ENCODE measurements around the gene REXO5.
"Not testable (repeated sequence)": the region's sequence is repeated elsewhere in the genome, so short reads cannot be mapped to it uniquely, and the experiment has no call there.

REXO5 gene, protein sequence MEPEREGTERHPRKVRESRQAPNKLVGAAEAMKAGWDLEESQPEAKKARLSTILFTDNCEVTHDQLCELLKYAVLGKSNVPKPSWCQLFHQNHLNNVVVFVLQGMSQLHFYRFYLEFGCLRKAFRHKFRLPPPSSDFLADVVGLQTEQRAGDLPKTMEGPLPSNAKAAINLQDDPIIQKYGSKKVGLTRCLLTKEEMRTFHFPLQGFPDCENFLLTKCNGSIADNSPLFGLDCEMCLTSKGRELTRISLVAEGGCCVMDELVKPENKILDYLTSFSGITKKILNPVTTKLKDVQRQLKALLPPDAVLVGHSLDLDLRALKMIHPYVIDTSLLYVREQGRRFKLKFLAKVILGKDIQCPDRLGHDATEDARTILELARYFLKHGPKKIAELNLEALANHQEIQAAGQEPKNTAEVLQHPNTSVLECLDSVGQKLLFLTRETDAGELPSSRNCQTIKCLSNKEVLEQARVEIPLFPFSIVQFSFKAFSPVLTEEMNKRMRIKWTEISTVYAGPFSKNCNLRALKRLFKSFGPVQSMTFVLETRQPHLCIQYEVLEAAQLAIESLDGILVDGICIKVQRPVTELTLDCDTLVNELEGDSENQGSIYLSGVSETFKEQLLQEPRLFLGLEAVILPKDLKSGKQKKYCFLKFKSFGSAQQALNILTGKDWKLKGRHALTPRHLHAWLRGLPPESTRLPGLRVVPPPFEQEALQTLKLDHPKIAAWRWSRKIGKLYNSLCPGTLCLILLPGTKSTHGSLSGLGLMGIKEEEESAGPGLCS

DNA sequence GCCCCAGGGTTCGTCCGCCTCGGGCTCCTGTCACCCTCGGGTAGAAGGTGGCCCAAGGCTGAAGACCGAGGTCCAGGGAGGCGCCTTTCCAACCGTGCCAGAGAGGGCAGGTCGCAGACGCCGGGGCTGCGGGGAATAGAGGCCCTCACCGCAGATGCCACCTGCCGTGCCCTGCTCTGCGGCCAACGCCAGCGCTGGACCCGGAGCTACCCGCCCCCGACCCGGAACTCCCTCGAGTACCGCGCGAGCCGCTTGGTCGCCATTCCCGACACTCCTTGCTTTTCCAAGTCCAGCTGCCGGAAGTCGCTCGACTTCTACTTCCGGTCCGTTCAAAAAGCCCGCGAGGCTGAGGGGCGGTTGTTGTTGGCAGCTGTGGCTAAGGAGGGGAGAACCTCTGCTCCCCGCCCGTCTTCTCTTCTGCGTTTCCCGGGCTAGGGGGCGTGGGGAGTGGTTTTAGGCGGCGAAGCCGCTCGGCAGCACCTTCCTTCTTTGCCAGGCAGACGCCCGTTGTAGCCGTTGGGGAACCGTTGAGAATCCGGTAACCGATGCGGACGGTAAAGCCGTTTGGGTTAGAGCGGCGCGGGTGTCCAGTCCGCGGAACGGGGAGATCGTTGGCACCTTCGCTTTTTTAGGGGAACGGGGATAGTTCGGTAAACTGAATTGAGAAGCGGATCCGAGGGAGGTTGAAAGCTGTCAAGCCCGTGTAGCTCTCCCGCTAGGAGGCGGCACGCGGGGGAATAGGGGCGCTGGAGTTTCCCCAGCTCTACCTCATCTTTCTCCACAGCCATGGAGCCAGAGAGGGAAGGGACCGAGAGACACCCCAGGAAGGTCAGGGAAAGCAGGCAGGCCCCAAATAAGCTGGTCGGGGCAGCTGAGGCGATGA, at the start of gene REXO5, which contains the start of gene ERI2:
Gene REXO5 (plus strand): TSS at position 360 of the 883 bp plus-strand sequence. CDS start 427 bp downstream, at position 787.
Gene ERI2 (minus strand): TSS at position 305 of the 883 bp plus-strand sequence. CDS start 42 bp downstream, at position 263.
- Histone ChIP-seq H3K9me3 (ENCODE audit: insufficient read depth, low read depth, low read length) (no peaks in the 10 kb centered on the region), H3K4me3 (ENCODE audit: low read length) (peak within 1 kb of the TSS; percentile 98), H3K27me3 (ENCODE audit: insufficient read depth, low read length) (no peaks in the 10 kb centered on the region), H3K4me1 (ENCODE audit: insufficient read depth, low read length) (no peaks in the 10 kb centered on the region), H3K27ac (ENCODE audit: low read length) (peak within 1 kb of the TSS; percentile 27), H3K36me3 (ENCODE audit: insufficient read depth, low read depth, low read length) (peaks cover 1% of the 10 kb centered on the region), H3K9ac (ENCODE audit: low read depth, low read length) (peak within 1 kb of the TSS; percentile 98)

DNA sequence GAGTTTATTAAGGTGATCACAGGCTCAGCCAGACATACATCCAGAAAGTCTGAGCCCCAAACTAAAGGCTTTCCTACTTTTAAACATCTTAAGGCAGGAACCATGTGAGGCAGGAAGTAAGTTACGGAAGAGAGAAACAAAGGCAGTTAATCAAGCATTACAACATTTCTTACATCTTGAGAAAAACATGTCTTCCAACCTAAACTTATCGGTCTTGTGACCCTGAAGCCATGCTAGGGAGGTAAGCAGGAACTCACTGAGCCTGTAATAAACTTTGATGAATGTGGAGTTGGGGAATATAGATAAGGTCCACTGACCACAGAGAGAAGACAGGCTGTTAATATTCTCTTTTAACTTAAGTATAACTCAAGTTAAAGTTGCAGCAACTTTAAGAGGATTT, 46.0 kb upstream of the REXO5 start:
- Histone ChIP-seq H3K4me1 (ENCODE audit: insufficient read depth, low read length) (no peaks in the 10 kb centered on the region), H3K4me3 (ENCODE audit: low read length) (no peak overlapping the region), H3K9ac (ENCODE audit: low read depth, low read length) (no peak overlapping the region), H3K27ac (ENCODE audit: low read length) (no peak overlapping the region), H3K36me3 (ENCODE audit: insufficient read depth, low read depth, low read length) (no peaks in the 10 kb centered on the region), H3K27me3 (ENCODE audit: insufficient read depth, low read length) (no peaks in the 10 kb centered on the region), H3K9me3 (ENCODE audit: insufficient read depth, low read depth, low read length) (0 out of 2 replicates have a peak, but pooled peaks cover 3% of the 10 kb centered on the region)

DNA sequence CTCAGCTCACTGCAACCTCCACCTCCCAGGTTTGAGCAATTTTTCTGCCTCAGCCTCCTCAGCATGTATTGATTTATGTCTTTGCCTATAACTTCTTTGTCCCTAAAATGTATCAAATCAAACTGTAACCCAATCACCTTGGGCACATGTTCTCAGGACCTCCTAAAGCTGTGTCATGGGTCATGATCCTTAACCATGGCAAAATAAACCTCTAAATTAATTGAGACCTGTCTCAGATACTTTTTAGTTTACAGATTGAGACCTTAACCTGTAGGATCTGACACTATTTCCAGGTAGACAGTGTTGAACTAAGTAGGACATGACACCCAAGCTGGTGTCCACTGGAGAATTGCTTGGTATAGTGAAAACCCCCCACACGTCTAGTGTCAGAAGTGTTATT, 45.2 kb upstream of the REXO5 start:
- H3K4me3 ChIP-seq (ENCODE audit: low read length): no peak overlapping the region
- H3K9me3 ChIP-seq (ENCODE audit: insufficient read depth, low read depth, low read length): 0 out of 2 replicates have a peak, but pooled peaks cover 3% of the 10 kb centered on the region
- no peak overlapping the region for H3K9ac ChIP-seq (ENCODE audit: low read depth, low read length)
- H3K27me3 ChIP-seq (ENCODE audit: insufficient read depth, low read length): no peaks in the 10 kb centered on the region
- no peak overlapping the region for H3K27ac ChIP-seq (ENCODE audit: low read length)
- H3K4me1 ChIP-seq (ENCODE audit: insufficient read depth, low read length): no peaks in the 10 kb centered on the region
- H3K36me3 ChIP-seq (ENCODE audit: insufficient read depth, low read depth, low read length): no peaks in the 10 kb centered on the region

DNA sequence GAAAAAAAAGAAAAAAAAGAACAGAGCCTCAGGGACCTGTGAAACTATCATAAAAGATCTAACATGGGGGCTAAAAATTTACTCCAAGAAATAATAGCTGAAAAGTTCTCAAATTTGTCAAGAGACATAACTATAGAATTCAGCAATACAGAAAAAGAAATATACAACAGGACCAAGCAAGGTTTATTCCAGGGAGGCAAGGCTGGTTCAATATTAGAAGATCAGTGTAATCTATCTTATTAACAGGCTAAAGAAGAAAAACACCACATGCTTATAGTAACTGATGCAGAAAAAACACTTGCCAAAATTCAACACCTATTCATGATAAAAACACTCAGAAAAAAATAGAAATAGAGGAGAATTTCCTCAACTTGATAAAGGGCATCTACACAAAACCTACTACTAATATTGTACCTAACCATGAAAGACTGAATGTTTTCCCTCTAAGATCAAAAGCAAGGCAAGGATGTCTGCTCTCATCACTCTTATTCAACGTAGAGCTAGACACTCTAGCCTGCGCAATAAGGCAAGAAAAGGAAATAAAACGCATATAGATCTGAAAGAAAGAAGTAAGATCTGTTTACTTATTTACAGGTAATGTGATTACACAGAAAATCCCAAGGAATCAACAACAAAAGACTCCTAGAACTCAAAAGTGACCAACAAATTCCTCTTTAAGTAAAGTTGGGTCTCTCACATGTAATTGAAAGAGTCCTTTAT, 43.8 kb upstream of the REXO5 start:
- no peaks in the 10 kb centered on the region for H3K27me3 ChIP-seq (ENCODE audit: insufficient read depth, low read length)
- no peak overlapping the region for H3K9ac ChIP-seq (ENCODE audit: low read depth, low read length)
- 0 out of 2 replicates have a peak, but pooled peaks cover 3% of the 10 kb centered on the region for H3K9me3 ChIP-seq (ENCODE audit: insufficient read depth, low read depth, low read length)
- no peak overlapping the region for H3K4me3 ChIP-seq (ENCODE audit: low read length)
- H3K4me1 ChIP-seq (ENCODE audit: insufficient read depth, low read length): no peaks in the 10 kb centered on the region
- H3K27ac ChIP-seq (ENCODE audit: low read length): no peak overlapping the region
- no peaks in the 10 kb centered on the region for H3K36me3 ChIP-seq (ENCODE audit: insufficient read depth, low read depth, low read length)

DNA sequence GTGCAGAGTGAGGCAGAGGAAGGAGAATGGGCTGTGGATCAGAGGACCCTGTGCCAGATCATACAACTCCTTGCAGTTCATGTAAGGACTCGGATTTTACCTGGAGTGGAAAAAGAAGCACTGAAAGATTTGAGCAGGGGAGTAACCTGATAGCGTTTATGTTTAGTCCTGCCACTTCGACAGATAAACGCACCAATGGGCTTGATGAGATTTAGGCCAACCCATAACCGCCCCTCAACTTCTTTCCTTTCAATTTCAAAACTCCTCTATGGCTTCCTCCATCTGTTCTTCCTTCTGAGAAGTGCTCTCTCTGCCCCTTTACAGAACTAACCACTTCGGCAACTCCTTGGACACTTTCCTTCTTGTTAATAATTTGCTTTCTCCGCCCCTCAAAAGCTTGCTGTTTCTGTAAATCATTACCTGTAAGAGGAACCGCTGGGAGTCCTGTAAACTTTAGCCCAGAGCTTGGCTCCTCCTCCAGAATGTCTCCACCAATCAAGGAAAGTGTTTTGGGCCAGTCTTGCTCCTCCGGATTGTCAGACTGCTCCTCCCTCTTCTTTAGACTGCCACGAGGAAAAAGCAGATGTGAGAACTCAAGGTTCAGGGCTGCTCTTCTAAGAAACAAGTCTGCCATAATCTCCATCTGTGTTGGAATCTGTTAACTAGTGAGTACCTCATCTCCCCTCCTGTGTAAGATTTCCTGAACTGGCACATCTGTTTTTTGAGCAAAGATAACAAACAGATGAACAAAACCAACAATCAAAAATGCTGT, 42.7 kb upstream of the REXO5 start, which contains the start of gene ACSM3:
Gene ACSM3 (plus strand): TSS at position 554 of the 772 bp plus-strand sequence. CDS start 6,021 bp downstream, outside the sequence.
- H3K4me3 ChIP-seq (ENCODE audit: low read length): peak within 1 kb of the TSS; percentile 71
- H3K4me1 ChIP-seq (ENCODE audit: insufficient read depth, low read length): no peaks in the 10 kb centered on the region
- H3K9ac ChIP-seq (ENCODE audit: low read depth, low read length): peak within 1 kb of the TSS; percentile 38; the same call in 1 of the 2 replicates
- H3K9me3 ChIP-seq (ENCODE audit: insufficient read depth, low read depth, low read length): 0 out of 2 replicates have a peak, but pooled peaks cover 3% of the 10 kb centered on the region
- no peaks in the 10 kb centered on the region for H3K36me3 ChIP-seq (ENCODE audit: insufficient read depth, low read depth, low read length)
- no peaks in the 10 kb centered on the region for H3K27me3 ChIP-seq (ENCODE audit: insufficient read depth, low read length)
- no peak within 1 kb of the TSS for H3K27ac ChIP-seq (ENCODE audit: low read length)

DNA sequence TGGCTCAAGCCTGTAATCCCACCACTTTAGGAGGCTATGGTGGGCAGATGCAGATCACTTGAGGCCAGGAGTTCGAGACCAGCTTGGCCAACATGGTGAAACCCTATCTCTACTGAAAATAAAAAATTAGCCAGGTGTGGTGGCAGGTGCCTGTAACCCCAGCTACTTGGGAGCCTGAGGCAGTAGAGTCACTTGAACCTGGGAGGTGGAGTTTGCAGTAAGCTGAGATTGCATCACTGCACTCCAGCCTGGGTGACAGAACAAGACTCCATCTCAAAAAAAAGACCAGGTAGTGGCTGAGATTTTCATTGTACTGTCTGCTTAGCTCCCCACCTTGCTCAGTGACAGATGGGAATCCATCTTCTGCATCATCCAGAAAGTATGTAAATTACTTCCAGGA, 41.9 kb upstream of the REXO5 start:
- not testable (repeated sequence) for H3K9ac ChIP-seq (ENCODE audit: low read depth, low read length); H3K36me3 ChIP-seq (ENCODE audit: insufficient read depth, low read depth, low read length)

DNA sequence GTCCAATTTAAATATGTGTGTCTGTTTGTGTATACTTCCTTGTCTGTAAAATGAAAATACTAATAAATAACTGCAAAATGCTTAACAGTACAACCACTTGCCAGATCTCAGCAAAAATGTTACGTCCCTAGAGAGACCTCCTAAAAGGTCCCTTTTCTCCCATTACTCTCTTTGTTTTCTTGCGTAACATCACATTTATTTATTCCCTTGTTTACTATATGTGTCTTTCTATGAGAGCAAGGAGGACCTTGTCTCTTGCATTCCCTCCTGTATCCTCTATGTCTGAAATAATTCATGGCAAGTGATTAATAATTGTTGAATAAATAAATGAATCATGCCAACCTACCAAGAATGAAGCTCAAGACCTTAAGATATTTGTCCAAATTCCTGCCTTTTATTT, 40.6 kb upstream of the REXO5 start:
- Histone ChIP-seq H3K9me3 (ENCODE audit: insufficient read depth, low read depth, low read length) (0 out of 2 replicates have a peak, but pooled peaks cover 3% of the 10 kb centered on the region), H3K36me3 (ENCODE audit: insufficient read depth, low read depth, low read length) (no peaks in the 10 kb centered on the region), H3K4me1 (ENCODE audit: insufficient read depth, low read length) (no peaks in the 10 kb centered on the region), H3K27ac (ENCODE audit: low read length) (no peak overlapping the region), H3K9ac (ENCODE audit: low read depth, low read length) (no peak overlapping the region), H3K27me3 (ENCODE audit: insufficient read depth, low read length) (no peaks in the 10 kb centered on the region), H3K4me3 (ENCODE audit: low read length) (no peak overlapping the region)

More for the DNA sequence above, 41.9 kb upstream of the REXO5 start:
- not testable (repeated sequence) for H3K4me1 ChIP-seq (ENCODE audit: insufficient read depth, low read length); H3K9me3 ChIP-seq (ENCODE audit: insufficient read depth, low read depth, low read length); H3K27ac ChIP-seq (ENCODE audit: low read length); H3K27me3 ChIP-seq (ENCODE audit: insufficient read depth, low read length); H3K4me3 ChIP-seq (ENCODE audit: low read length)

DNA sequence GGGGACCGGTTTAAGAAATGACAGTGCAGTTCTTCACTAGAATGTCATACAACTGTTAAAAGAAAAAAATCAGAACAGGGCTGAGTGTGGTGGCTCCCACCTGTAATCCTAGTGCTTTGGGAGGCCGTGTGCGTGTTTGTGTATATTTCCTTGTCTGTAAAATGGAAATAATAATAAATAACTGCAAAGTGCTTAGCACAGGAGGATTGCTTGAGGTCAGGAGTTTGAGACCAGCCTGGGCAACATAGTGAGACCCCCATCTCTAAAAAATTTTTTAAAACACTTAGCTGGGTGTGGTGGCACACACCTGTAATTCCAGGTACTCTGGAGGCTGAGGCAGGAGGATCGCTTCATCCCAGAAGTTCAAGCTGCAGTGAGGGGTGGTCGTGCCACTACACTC, 40.0 kb upstream of the REXO5 start:
- Histone ChIP-seq H3K27me3 (ENCODE audit: insufficient read depth, low read length) (no peaks in the 10 kb centered on the region), H3K4me3 (ENCODE audit: low read length) (no peak overlapping the region), H3K9ac (ENCODE audit: low read depth, low read length) (no peak overlapping the region), H3K36me3 (ENCODE audit: insufficient read depth, low read depth, low read length) (no peaks in the 10 kb centered on the region), H3K9me3 (ENCODE audit: insufficient read depth, low read depth, low read length) (0 out of 2 replicates have a peak, but pooled peaks cover 3% of the 10 kb centered on the region), H3K4me1 (ENCODE audit: insufficient read depth, low read length) (no peaks in the 10 kb centered on the region), H3K27ac (ENCODE audit: low read length) (no peak overlapping the region)

DNA sequence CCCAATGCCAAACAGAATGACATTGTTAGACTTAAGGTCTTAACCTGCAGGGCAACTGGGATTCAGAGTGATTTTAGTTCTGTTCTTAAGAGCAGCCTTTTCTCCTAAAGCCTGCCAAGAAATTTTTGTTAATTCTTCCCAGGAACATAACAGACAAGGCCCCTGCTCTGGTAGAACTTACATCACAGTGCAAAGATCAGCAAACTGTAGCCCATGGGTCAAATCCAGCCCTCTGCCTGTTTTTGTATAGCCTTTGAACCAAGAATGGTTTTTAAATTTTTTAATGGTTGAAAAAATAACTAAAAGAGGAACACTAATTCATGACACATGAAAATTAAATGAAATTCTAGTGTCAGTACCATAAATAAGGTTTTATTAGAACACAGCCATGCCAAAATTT, 38.8 kb upstream of the REXO5 start:
- Histone ChIP-seq H3K27ac (ENCODE audit: low read length) (no peak overlapping the region), H3K9me3 (ENCODE audit: insufficient read depth, low read depth, low read length) (0 out of 2 replicates have a peak, but pooled peaks cover under 1% of the 10 kb centered on the region), H3K4me1 (ENCODE audit: insufficient read depth, low read length) (no peaks in the 10 kb centered on the region), H3K4me3 (ENCODE audit: low read length) (no peak overlapping the region), H3K27me3 (ENCODE audit: insufficient read depth, low read length) (no peaks in the 10 kb centered on the region), H3K36me3 (ENCODE audit: insufficient read depth, low read depth, low read length) (no peaks in the 10 kb centered on the region), H3K9ac (ENCODE audit: low read depth, low read length) (no peak overlapping the region)

DNA sequence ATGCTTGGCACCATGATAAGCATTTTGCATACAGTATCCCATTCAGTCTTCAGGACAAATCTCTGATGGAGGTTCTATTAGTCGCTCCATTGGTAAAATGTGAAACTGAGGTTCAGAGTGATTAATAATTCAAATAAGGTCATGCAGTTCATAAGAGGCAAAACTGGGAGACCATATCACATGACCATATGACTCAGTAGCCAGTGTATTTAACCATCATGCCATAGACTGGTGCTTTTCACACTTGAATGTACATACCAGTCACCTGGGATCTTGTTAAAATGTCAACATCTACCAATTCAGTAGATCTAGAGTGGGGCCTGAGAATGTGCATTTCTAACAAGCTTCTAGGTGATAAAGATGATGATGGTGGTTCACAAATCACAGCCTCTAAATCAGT, 38.2 kb upstream of the REXO5 start:
- no peaks in the 10 kb centered on the region for H3K4me1 ChIP-seq (ENCODE audit: insufficient read depth, low read length)
- no peak overlapping the region for H3K27ac ChIP-seq (ENCODE audit: low read length)
- no peaks in the 10 kb centered on the region for H3K27me3 ChIP-seq (ENCODE audit: insufficient read depth, low read length)
- H3K4me3 ChIP-seq (ENCODE audit: low read length): no peak overlapping the region
- no peaks in the 10 kb centered on the region for H3K9me3 ChIP-seq (ENCODE audit: insufficient read depth, low read depth, low read length)
- no peaks in the 10 kb centered on the region for H3K36me3 ChIP-seq (ENCODE audit: insufficient read depth, low read depth, low read length)
- no peak overlapping the region for H3K9ac ChIP-seq (ENCODE audit: low read depth, low read length)

Measured in iPS-20b (cell line).